Adipocyte (in vitro differentiated cells): ENCODE data around the gene ACTN4.
A peak's percentile ranks its signal among the peaks of the same experiment; 100 is the strongest.

Experiments used
- DNase-seq: peaks from one replicate; pipeline ENCODE4 v3.0.0-alpha.2; 2015; ENCODE audit warnings: low read depth
- H3K27me3 ChIP-seq: replicated peaks from 2 replicates; pipeline ENCODE4 v1.7.0; 2013; ENCODE audit warnings: mild to moderate bottlenecking, low read length, moderate library complexity; ENCODE audit not compliant: control insufficient read depth, insufficient read depth
- H3K36me3 ChIP-seq: 2 replicates; pipeline ENCODE4 v1.7.0; 2013; ENCODE audit warnings: low read length, mild to moderate bottlenecking, moderate library complexity; ENCODE audit not compliant: control insufficient read depth, insufficient read depth, severe bottlenecking
- H3K4me1 ChIP-seq: 2 replicates; pipeline ENCODE4 v1.7.0; 2013; ENCODE audit warnings: mild to moderate bottlenecking, low read length, moderate library complexity; ENCODE audit not compliant: control insufficient read depth, insufficient read depth
- H3K4me3 ChIP-seq: 2 replicates; pipeline ENCODE4 v1.7.0; 2013; ENCODE audit warnings: mild to moderate bottlenecking, low read length, moderate library complexity
- H3K9ac ChIP-seq: 2 replicates; pipeline ENCODE4 v1.7.0; 2013; ENCODE audit warnings: mild to moderate bottlenecking, low read length, moderate library complexity
- H3K9me3 ChIP-seq: 2 replicates; pipeline ENCODE4 v1.7.0; 2013; ENCODE audit warnings: mild to moderate bottlenecking, low read length, moderate library complexity; ENCODE audit not compliant: control insufficient read depth

The ACTN4 gene

GRCh38 chr19:38700350-38700901 is 53.0 kb downstream of the ACTN4 start:
- Histone ChIP-seq H3K9me3 (no peaks in the 10 kb centered on the region), H3K36me3 (peaks cover 63% of the 10 kb centered on the region), H3K4me3 (no peak overlapping the region), H3K4me1 (peaks cover 16% of the 10 kb centered on the region), H3K9ac (no peak overlapping the region), H3K27me3 (no peaks in the 10 kb centered on the region)
- DNase-seq, result no peak

- Histone ChIP-seq H3K4me3 (no peak overlapping the region), H3K36me3 (peaks cover 65% of the 10 kb centered on the region), H3K9ac (peak overlapping the region; percentile 27), H3K9me3 (no peaks in the 10 kb centered on the region), H3K4me1 (peaks cover 16% of the 10 kb centered on the region), H3K27me3 (no peaks in the 10 kb centered on the region)
- DNase-seq, result no peak
Measured at GRCh38 chr19:38700902-38701454, 53.5 kb downstream of the ACTN4 start.

- Histone ChIP-seq H3K9me3 (no peaks in the 10 kb centered on the region), H3K36me3 (peaks cover 68% of the 10 kb centered on the region), H3K4me3 (no peak overlapping the region), H3K27me3 (no peaks in the 10 kb centered on the region), H3K9ac (peak overlapping the region; percentile 27), H3K4me1 (peaks cover 16% of the 10 kb centered on the region)
- peak; percentile 42 for DNase-seq
Measured at GRCh38 chr19:38701455-38702063, 54.1 kb downstream of the ACTN4 start.

GRCh38 chr19:38702278-38702677 is 54.8 kb downstream of the ACTN4 start:
- H3K27me3 ChIP-seq, result no peaks in the 10 kb centered on the region
- H3K4me3 ChIP-seq, result no peak overlapping the region
- DNase-seq, result no peak
- H3K36me3 ChIP-seq, result peaks cover 69% of the 10 kb centered on the region
- H3K9me3 ChIP-seq, result no peaks in the 10 kb centered on the region
- H3K9ac ChIP-seq, result no peak overlapping the region
- peaks cover 18% of the 10 kb centered on the region for H3K4me1 ChIP-seq

GRCh38 chr19:38703509-38703908 is 56.1 kb downstream of the ACTN4 start:
- H3K27me3 ChIP-seq, result no peaks in the 10 kb centered on the region
- H3K4me1 ChIP-seq, result peaks cover 22% of the 10 kb centered on the region
- no peak for DNase-seq
- H3K36me3 ChIP-seq, result peaks cover 82% of the 10 kb centered on the region
- H3K9ac ChIP-seq, result no peak overlapping the region
- no peak overlapping the region for H3K4me3 ChIP-seq
- no peaks in the 10 kb centered on the region for H3K9me3 ChIP-seq

- Histone ChIP-seq H3K27me3 (no peaks in the 10 kb centered on the region), H3K4me1 (peaks cover 22% of the 10 kb centered on the region), H3K4me3 (no peak overlapping the region), H3K36me3 (peaks cover 92% of the 10 kb centered on the region), H3K9me3 (no peaks in the 10 kb centered on the region), H3K9ac (no peak overlapping the region)
- no peak for DNase-seq
Measured at GRCh38 chr19:38704488-38705026, 57.1 kb downstream of the ACTN4 start.

GRCh38 chr19:38705197-38706019 is 58.0 kb downstream of the ACTN4 start:
- no peak overlapping the region for H3K4me3 ChIP-seq
- no peaks in the 10 kb centered on the region for H3K9me3 ChIP-seq
- H3K9ac ChIP-seq, result no peak overlapping the region
- peaks cover 22% of the 10 kb centered on the region for H3K4me1 ChIP-seq
- H3K36me3 ChIP-seq, result peaks cover 97% of the 10 kb centered on the region
- no peak for DNase-seq
- no peaks in the 10 kb centered on the region for H3K27me3 ChIP-seq

GRCh38 chr19:38706792-38707511 is 59.5 kb downstream of the ACTN4 start:
- peaks cover 98% of the 10 kb centered on the region for H3K36me3 ChIP-seq

GRCh38 chr19:38707512-38708114 is 60.2 kb downstream of the ACTN4 start:
- Histone ChIP-seq H3K9ac (no peak overlapping the region), H3K4me1 (peaks cover 22% of the 10 kb centered on the region), H3K36me3 (peaks cover 98% of the 10 kb centered on the region), H3K9me3 (no peaks in the 10 kb centered on the region), H3K27me3 (no peaks in the 10 kb centered on the region), H3K4me3 (no peak overlapping the region)
- no peak for DNase-seq

More at GRCh38 chr19:38706792-38707511, 59.5 kb downstream of the ACTN4 start:
- Histone ChIP-seq H3K4me3 (no peak overlapping the region), H3K27me3 (no peaks in the 10 kb centered on the region), H3K4me1 (peaks cover 20% of the 10 kb centered on the region), H3K9ac (no peak overlapping the region), H3K9me3 (no peaks in the 10 kb centered on the region)
- DNase-seq, result no peak

- H3K9ac ChIP-seq, result no peak overlapping the region
- no peak overlapping the region for H3K4me3 ChIP-seq
- peaks cover 31% of the 10 kb centered on the region for H3K4me1 ChIP-seq
- no peaks in the 10 kb centered on the region for H3K9me3 ChIP-seq
- DNase-seq, result no peak
- peaks cover 90% of the 10 kb centered on the region for H3K36me3 ChIP-seq
- H3K27me3 ChIP-seq, result no peaks in the 10 kb centered on the region
Measured at GRCh38 chr19:38708413-38709024, 61.1 kb downstream of the ACTN4 start.
